ENCODE measurements around the gene RAI14.

DNA sequence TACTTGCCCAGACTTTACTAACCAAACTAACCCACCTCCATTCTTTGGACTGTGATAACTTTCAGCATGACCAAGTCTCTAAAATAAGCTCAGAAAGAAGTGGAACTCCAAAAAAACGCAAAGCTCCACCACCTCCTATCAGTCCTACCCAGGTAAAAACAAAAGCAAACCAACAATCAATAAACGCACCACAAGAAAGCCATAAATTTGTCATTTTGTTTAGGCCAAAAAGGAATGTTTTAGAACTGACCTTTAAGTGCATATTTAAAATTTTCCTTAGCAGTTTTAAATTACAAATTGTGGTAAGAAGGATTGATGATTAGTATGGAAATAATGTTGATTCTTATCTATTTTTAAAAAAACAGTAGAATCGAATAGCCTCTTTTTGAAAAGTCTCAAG, 157.4 kb downstream of the RAI14 start:
- TF ChIP-seq, protein P1, sequence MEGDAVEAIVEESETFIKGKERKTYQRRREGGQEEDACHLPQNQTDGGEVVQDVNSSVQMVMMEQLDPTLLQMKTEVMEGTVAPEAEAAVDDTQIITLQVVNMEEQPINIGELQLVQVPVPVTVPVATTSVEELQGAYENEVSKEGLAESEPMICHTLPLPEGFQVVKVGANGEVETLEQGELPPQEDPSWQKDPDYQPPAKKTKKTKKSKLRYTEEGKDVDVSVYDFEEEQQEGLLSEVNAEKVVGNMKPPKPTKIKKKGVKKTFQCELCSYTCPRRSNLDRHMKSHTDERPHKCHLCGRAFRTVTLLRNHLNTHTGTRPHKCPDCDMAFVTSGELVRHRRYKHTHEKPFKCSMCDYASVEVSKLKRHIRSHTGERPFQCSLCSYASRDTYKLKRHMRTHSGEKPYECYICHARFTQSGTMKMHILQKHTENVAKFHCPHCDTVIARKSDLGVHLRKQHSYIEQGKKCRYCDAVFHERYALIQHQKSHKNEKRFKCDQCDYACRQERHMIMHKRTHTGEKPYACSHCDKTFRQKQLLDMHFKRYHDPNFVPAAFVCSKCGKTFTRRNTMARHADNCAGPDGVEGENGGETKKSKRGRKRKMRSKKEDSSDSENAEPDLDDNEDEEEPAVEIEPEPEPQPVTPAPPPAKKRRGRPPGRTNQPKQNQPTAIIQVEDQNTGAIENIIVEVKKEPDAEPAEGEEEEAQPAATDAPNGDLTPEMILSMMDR (IDR thresholded peaks at IDR 0.05; ENCODE audit: low read depth, low read length) = no peak
- TF ChIP-seq EZH2phosphoT487 (IDR thresholded peaks at IDR 0.05; ENCODE audit: low read depth) = no peak

Measured in OCI-LY3 (cell line).